ENCODE measurements around the gene NOM1.
A peak's percentile ranks its signal among the peaks of the same experiment; 100 is the strongest.

NOM1 gene

GRCh38 chr7:156984174-156984891 lies 34.8 kb downstream of the NOM1 start:
- DNase-seq: peak; percentile 29

- no peak for DNase-seq
These were observed 35.8 kb downstream of the NOM1 start for GRCh38 chr7:156985101-156985992.

- no peak for DNase-seq
These were observed 36.9 kb downstream of the NOM1 start for GRCh38 chr7:156986378-156986777.

- DNase-seq: no peak
These were observed 39.1 kb downstream of the NOM1 start for GRCh38 chr7:156988343-156989185.

- DNase-seq: no peak
These were observed 40.4 kb downstream of the NOM1 start for GRCh38 chr7:156989766-156990535.

GRCh38 chr7:156993021-156993924 lies 43.8 kb downstream of the NOM1 start:
- DNase-seq: no peak

GRCh38 chr7:156993925-156994235 lies 44.4 kb downstream of the NOM1 start:
- DNase-seq: no peak

- DNase-seq: no peak
These were observed 44.9 kb downstream of the NOM1 start for GRCh38 chr7:156994417-156994816.

- no peak for DNase-seq
These were observed 49.8 kb downstream of the NOM1 start for GRCh38 chr7:156998988-156999957.

GRCh38 chr7:156999958-157000726 lies 50.6 kb downstream of the NOM1 start:
- DNase-seq: no peak

- DNase-seq: no peak
These were observed 51.5 kb downstream of the NOM1 start for GRCh38 chr7:157000741-157001653.

GRCh38 chr7:157001920-157002818 lies 52.7 kb downstream of the NOM1 start:
- no peak for DNase-seq

GRCh38 chr7:157002819-157003421 lies 53.4 kb downstream of the NOM1 start:
- no peak for DNase-seq

GRCh38 chr7:157003445-157003755 lies 53.9 kb downstream of the NOM1 start:
- no peak for DNase-seq

- DNase-seq: no peak
These were observed 54.4 kb downstream of the NOM1 start for GRCh38 chr7:157003756-157004520.

Data from HCEC 1CT (cell line).